Measurements from ENCODE around the gene NEBL. TPM values are rescaled to one million over a fixed set of nuclear protein-coding genes. Genes with fewer than 3 reads are reported as not detected.

The NEBL gene
- total RNA-seq, 1 experiment from 2014 or later = not detected

DNA sequence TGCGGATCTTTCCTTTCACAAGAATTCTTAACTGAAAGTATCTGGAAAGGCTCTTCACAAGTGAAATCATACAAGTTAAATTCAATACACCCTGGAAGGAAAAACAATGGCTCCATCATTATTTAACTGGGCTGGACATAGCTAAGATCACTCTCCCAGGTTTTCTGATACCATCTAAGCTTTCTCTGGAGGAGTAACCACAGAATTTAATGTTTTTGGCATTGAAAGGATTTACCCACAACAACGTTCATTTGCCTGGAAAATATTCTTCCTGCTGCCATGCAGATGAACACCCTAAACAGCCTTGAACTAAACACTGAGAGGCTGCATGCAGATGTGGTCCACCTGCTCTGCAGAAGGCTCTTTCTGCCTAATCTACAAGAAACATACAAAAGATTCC lies 4.3 kb downstream of the NEBL start:
- Histone ChIP-seq H3K27ac (ENCODE audit: low read length) (no peak overlapping the region), H3K27me3 (ENCODE audit: low read length) (no peaks in the 10 kb centered on the region), H2AFZ (ENCODE audit: low read length) (no peak overlapping the region), H3K4me2 (ENCODE audit: low read depth, low read length, poor library complexity, severe bottlenecking) (no peak overlapping the region), H3K4me3 (ENCODE audit: low read length) (no peak overlapping the region), H3K9me2 (replicated peaks; ENCODE audit: insufficient read depth, low read length) (no peaks in the 10 kb centered on the region), H3K4me1 (ENCODE audit: low read length) (no peaks in the 10 kb centered on the region), H3K9me3 (ENCODE audit: low read length) (no peaks in the 10 kb centered on the region), H4K20me1 (ENCODE audit: insufficient read depth, low read depth, low read length) (no peaks in the 10 kb centered on the region), H3K79me2 (ENCODE audit: low read length) (no peaks in the 10 kb centered on the region), H3K9ac (ENCODE audit: low read length) (no peak overlapping the region), H3K36me3 (ENCODE audit: insufficient read depth, low read length) (no peaks in the 10 kb centered on the region)
- DNase-seq = no peak

DNA sequence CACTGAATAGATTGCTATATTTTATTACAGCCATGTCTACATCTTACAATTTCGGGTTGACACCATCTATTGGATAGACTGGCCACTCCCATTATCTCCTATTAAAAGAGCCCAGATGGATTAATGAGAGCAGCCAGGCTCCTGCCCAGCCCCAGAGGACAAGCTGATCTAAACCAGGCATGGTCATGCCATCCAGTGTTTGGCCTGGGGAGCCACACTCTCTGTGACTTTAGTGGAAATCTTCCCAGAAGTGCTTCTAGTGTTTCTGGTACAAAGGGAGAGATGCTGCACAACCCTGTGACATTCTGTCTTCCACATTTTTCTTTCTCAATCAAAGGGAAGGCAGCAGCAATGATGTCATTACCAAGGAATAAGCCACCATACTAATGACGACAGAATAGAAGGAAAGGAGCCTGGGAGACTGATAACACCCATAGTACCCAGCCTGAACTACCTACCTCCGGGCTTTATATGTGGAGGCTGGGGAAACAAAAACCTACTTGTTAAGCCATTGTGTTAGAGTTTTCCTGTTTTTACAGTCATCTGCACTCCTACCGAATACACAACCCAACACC lies 5.0 kb downstream of the NEBL start:
- Histone ChIP-seq H3K79me2 (ENCODE audit: low read length) (no peaks in the 10 kb centered on the region), H3K9ac (ENCODE audit: low read length) (no peak overlapping the region), H3K36me3 (ENCODE audit: insufficient read depth, low read length) (no peaks in the 10 kb centered on the region), H2AFZ (ENCODE audit: low read length) (no peak overlapping the region), H3K27ac (ENCODE audit: low read length) (no peak overlapping the region), H3K27me3 (ENCODE audit: low read length) (no peaks in the 10 kb centered on the region), H3K4me1 (ENCODE audit: low read length) (no peaks in the 10 kb centered on the region), H3K9me3 (ENCODE audit: low read length) (no peaks in the 10 kb centered on the region), H3K9me2 (replicated peaks; ENCODE audit: insufficient read depth, low read length) (no peaks in the 10 kb centered on the region), H3K4me2 (ENCODE audit: low read depth, low read length, poor library complexity, severe bottlenecking) (no peak overlapping the region), H3K4me3 (ENCODE audit: low read length) (no peak overlapping the region), H4K20me1 (ENCODE audit: insufficient read depth, low read depth, low read length) (no peaks in the 10 kb centered on the region)
- DNase-seq = no peak

DNA sequence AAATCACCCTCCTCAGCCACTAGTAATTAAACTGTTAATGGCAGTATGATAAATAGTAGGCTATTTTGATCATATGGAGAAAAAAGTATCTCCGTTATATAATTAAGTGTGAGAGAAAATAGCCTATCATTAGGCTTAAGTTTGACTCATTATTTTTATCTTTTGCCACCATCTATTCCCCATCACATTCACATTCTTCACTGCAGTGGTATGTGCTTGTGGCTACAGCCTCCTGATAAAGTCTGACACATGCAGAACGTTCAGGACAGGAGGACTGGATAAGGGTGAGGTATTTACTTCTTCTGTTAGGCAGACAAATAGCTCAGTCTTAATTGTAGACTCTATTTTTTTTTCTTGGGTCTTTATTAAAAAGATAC lies 5.8 kb downstream of the NEBL start:
- H3K27ac ChIP-seq (ENCODE audit: low read length) = no peak overlapping the region
- H3K9ac ChIP-seq (ENCODE audit: low read length) = no peak overlapping the region
- no peak for DNase-seq
- H2AFZ ChIP-seq (ENCODE audit: low read length) = no peak overlapping the region
- no peaks in the 10 kb centered on the region for H3K36me3 ChIP-seq (ENCODE audit: insufficient read depth, low read length)
- no peaks in the 10 kb centered on the region for H3K9me2 ChIP-seq (replicated peaks; ENCODE audit: insufficient read depth, low read length)
- H3K4me2 ChIP-seq (ENCODE audit: low read depth, low read length, poor library complexity, severe bottlenecking) = no peak overlapping the region
- no peaks in the 10 kb centered on the region for H3K27me3 ChIP-seq (ENCODE audit: low read length)
- H3K9me3 ChIP-seq (ENCODE audit: low read length) = no peaks in the 10 kb centered on the region
- no peaks in the 10 kb centered on the region for H3K79me2 ChIP-seq (ENCODE audit: low read length)
- H3K4me3 ChIP-seq (ENCODE audit: low read length) = no peak overlapping the region
- H4K20me1 ChIP-seq (ENCODE audit: insufficient read depth, low read depth, low read length) = no peaks in the 10 kb centered on the region
- H3K4me1 ChIP-seq (ENCODE audit: low read length) = no peaks in the 10 kb centered on the region

GRCh38 chr10:20890491-20891337 lies 6.4 kb downstream of the NEBL start:
- H3K9me2 ChIP-seq (replicated peaks; ENCODE audit: insufficient read depth, low read length) = no peaks in the 10 kb centered on the region
- H3K27ac ChIP-seq (ENCODE audit: low read length) = no peak overlapping the region
- H3K4me1 ChIP-seq (ENCODE audit: low read length) = no peaks in the 10 kb centered on the region
- H3K9me3 ChIP-seq (ENCODE audit: low read length) = no peaks in the 10 kb centered on the region
- no peak overlapping the region for H3K4me3 ChIP-seq (ENCODE audit: low read length)
- H3K27me3 ChIP-seq (ENCODE audit: low read length) = no peaks in the 10 kb centered on the region
- no peak overlapping the region for H3K9ac ChIP-seq (ENCODE audit: low read length)
- H3K79me2 ChIP-seq (ENCODE audit: low read length) = no peaks in the 10 kb centered on the region
- no peak for DNase-seq
- no peaks in the 10 kb centered on the region for H4K20me1 ChIP-seq (ENCODE audit: insufficient read depth, low read depth, low read length)
- no peak overlapping the region for H2AFZ ChIP-seq (ENCODE audit: low read length)
- no peak overlapping the region for H3K4me2 ChIP-seq (ENCODE audit: low read depth, low read length, poor library complexity, severe bottlenecking)
- H3K36me3 ChIP-seq (ENCODE audit: insufficient read depth, low read length) = no peaks in the 10 kb centered on the region

- H3K36me3 ChIP-seq (ENCODE audit: insufficient read depth, low read length) = no peaks in the 10 kb centered on the region
- H3K4me2 ChIP-seq (ENCODE audit: low read depth, low read length, poor library complexity, severe bottlenecking) = no peak overlapping the region
- no peak overlapping the region for H2AFZ ChIP-seq (ENCODE audit: low read length)
- H3K27me3 ChIP-seq (ENCODE audit: low read length) = no peaks in the 10 kb centered on the region
- no peaks in the 10 kb centered on the region for H3K4me1 ChIP-seq (ENCODE audit: low read length)
- no peaks in the 10 kb centered on the region for H3K9me3 ChIP-seq (ENCODE audit: low read length)
- no peak overlapping the region for H3K4me3 ChIP-seq (ENCODE audit: low read length)
- H3K9me2 ChIP-seq (replicated peaks; ENCODE audit: insufficient read depth, low read length) = no peaks in the 10 kb centered on the region
- no peaks in the 10 kb centered on the region for H3K79me2 ChIP-seq (ENCODE audit: low read length)
- no peak overlapping the region for H3K9ac ChIP-seq (ENCODE audit: low read length)
- H4K20me1 ChIP-seq (ENCODE audit: insufficient read depth, low read depth, low read length) = no peaks in the 10 kb centered on the region
- DNase-seq = no peak
- H3K27ac ChIP-seq (ENCODE audit: low read length) = no peak overlapping the region
Measured at GRCh38 chr10:20890009-20890408, 7.1 kb downstream of the NEBL start.

GRCh38 chr10:20888620-20889330 lies 8.3 kb downstream of the NEBL start:
- Histone ChIP-seq H3K9ac (ENCODE audit: low read length) (no peak overlapping the region), H3K4me2 (ENCODE audit: low read depth, low read length, poor library complexity, severe bottlenecking) (no peak overlapping the region), H3K36me3 (ENCODE audit: insufficient read depth, low read length) (no peaks in the 10 kb centered on the region), H4K20me1 (ENCODE audit: insufficient read depth, low read depth, low read length) (no peaks in the 10 kb centered on the region), H3K79me2 (ENCODE audit: low read length) (no peaks in the 10 kb centered on the region), H3K4me1 (ENCODE audit: low read length) (no peaks in the 10 kb centered on the region), H2AFZ (ENCODE audit: low read length) (no peak overlapping the region), H3K4me3 (ENCODE audit: low read length) (no peak overlapping the region), H3K27ac (ENCODE audit: low read length) (no peak overlapping the region), H3K9me3 (ENCODE audit: low read length) (no peaks in the 10 kb centered on the region), H3K9me2 (replicated peaks; ENCODE audit: insufficient read depth, low read length) (no peaks in the 10 kb centered on the region), H3K27me3 (ENCODE audit: low read length) (no peaks in the 10 kb centered on the region)
- DNase-seq = no peak

DNA sequence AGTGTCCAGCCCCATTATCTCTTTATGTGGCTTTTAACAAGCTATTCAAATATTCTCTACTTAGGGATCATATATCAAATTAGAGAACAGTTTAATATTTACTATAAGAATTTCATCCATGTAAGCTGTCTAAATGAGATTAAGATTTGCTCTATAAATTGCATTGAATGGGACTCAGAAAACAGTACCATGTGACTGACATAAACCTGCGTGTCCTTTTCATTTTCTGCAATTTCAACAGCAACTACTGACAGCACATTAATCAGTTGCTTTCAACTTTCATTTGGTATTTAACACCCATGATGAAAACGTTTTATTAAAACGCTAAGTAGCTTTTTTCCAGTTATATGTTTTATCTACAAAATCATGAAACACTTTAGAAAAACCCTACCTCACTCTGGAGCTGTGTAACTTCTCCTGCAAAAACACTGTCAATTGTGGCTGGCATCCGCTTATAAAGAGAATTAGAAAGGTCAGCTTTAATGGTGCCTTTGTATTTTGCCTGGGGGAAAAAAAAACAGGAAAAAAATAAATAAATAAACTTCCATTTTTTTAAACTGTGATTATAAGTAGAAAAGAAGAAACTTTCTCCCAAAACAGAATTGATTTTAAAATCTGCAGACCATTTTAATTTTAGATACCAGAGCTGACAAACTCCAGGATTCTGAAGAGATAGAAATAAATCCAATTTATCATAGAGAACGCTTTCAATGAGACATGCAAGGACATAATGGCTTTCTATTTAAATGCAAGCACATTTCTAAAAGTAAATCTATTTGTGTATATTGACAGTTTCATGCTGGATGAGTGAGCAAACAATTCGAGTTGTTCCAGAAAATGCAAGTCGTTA lies 9.2 kb downstream of the NEBL start:
- Histone ChIP-seq H3K4me2 (ENCODE audit: low read depth, low read length, poor library complexity, severe bottlenecking) (no peak overlapping the region), H3K9me2 (replicated peaks; ENCODE audit: insufficient read depth, low read length) (no peaks in the 10 kb centered on the region), H3K9ac (ENCODE audit: low read length) (no peak overlapping the region), H3K4me1 (ENCODE audit: low read length) (no peaks in the 10 kb centered on the region), H2AFZ (ENCODE audit: low read length) (no peak overlapping the region), H3K36me3 (ENCODE audit: insufficient read depth, low read length) (no peaks in the 10 kb centered on the region), H3K9me3 (ENCODE audit: low read length) (no peaks in the 10 kb centered on the region), H3K27ac (ENCODE audit: low read length) (no peak overlapping the region), H3K4me3 (ENCODE audit: low read length) (no peak overlapping the region), H4K20me1 (ENCODE audit: insufficient read depth, low read depth, low read length) (no peaks in the 10 kb centered on the region), H3K27me3 (ENCODE audit: low read length) (no peaks in the 10 kb centered on the region), H3K79me2 (ENCODE audit: low read length) (no peaks in the 10 kb centered on the region)
- DNase-seq = no peak

DNA sequence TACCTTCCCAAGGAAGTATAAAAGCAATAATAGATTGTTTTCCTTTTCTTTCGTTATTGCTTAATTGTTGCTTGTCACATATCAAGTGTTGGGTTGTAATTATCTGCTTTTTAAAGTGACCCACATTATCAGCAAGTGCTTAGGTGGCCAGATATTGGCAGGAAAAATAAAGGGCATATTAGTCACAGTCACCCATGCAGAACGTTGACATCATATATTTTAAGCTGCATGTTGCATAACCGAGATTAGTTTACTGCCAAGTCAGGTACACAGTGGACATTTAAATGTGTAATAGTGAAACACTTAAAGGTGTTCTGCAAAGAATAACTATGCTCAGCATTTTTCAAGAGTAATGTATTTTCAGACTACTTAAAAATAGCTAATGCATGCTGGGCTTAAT lies 11.4 kb downstream of the NEBL start:
- Histone ChIP-seq H3K9me3 (ENCODE audit: low read length) (no peaks in the 10 kb centered on the region), H3K4me3 (ENCODE audit: low read length) (no peak overlapping the region), H3K27ac (ENCODE audit: low read length) (no peak overlapping the region), H3K4me1 (ENCODE audit: low read length) (no peaks in the 10 kb centered on the region), H3K27me3 (ENCODE audit: low read length) (no peaks in the 10 kb centered on the region), H2AFZ (ENCODE audit: low read length) (no peak overlapping the region), H4K20me1 (ENCODE audit: insufficient read depth, low read depth, low read length) (no peaks in the 10 kb centered on the region), H3K9ac (ENCODE audit: low read length) (no peak overlapping the region), H3K36me3 (ENCODE audit: insufficient read depth, low read length) (no peaks in the 10 kb centered on the region), H3K4me2 (ENCODE audit: low read depth, low read length, poor library complexity, severe bottlenecking) (no peak overlapping the region), H3K9me2 (replicated peaks; ENCODE audit: insufficient read depth, low read length) (no peaks in the 10 kb centered on the region), H3K79me2 (ENCODE audit: low read length) (no peaks in the 10 kb centered on the region)
- DNase-seq = no peak
